Stimulated activated CD8-positive, alpha-beta memory T cell treated with anti-CD3 and anti-CD28 coated beads, Interleukin-4, amount 100 ng/mL, for 24 hours (primary cell): ENCODE results near the gene YTHDC1.
"Not testable (repeated sequence)": the region's sequence is repeated elsewhere in the genome, so short reads cannot be mapped to it uniquely, and the experiment has no call there.

Source experiments
- DNase-seq: peaks from one replicate; pipeline ENCODE4 v3.0.0-alpha.2; 2020; ENCODE audit warnings: low read depth

Gene YTHDC1

GRCh38 chr4:68288393-68288740 lies 61.5 kb downstream of the YTHDC1 start:
- DNase-seq: no peak

GRCh38 chr4:68287704-68288392 lies 62.0 kb downstream of the YTHDC1 start:
- no peak for DNase-seq

DNA sequence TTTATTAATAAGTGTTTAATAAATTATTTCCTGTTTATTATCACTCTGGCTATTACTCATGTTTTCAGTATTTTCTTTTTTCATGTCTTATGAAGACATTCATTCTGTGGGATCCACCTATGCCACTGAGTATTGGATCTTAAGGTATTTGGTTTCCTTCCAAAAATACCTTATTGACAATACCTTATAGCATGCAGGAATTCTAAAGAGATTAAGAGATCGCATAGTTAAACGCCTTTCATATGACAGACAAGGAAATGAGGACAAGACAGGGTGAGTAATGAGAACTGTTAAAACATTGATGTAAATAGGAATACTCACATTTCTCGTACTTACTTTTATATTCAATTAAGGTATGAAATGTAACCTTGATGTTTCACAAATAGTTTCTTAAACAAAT lies 66.2 kb downstream of the YTHDC1 start:
- no peak for DNase-seq

- no peak for DNase-seq
These were observed 66.8 kb downstream of the YTHDC1 start for GRCh38 chr4:68283095-68283494.

- not testable (repeated sequence) for DNase-seq
These were observed 67.8 kb downstream of the YTHDC1 start for GRCh38 chr4:68281796-68282740.

DNA sequence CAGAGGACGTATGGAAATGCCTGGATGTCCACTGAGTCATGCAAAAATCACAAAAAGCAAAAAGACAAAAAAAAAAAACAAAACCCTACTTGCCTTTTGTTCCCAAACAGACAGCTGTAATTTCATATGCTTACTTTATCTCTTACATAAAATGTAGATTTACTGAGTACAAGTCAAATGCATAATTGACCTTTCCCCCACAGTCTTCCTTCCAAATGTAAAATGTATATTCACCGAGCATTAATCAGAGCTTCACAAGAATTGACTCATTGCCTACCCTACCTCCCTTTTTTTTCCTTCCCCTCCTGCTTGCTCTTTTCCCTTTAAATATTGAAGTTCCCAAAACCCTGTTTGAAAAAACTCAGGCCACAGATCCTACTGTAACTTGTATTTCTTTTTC lies 71.9 kb downstream of the YTHDC1 start:
- no peak for DNase-seq

DNA sequence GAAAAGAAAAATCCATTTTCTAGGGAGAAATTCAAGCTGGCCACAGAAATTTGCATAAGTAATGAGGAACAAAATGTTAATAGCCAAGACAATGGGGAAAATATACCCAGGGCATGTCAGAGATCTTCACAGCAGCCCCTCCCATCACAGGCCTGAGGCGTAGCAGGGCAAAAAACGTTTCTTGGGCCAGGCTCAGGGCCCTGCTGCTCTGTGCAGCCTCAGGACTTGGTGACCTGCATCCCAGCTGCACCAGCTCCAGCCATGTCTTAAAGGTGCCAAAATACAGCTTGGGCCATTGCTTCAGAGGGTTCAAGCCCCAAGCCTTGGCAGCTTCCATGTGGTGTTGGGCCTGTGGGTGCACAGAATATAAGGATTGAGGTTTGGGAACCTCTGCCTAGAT lies 72.3 kb downstream of the YTHDC1 start:
- no peak for DNase-seq

- DNase-seq: no peak
These were observed 77.0 kb downstream of the YTHDC1 start for GRCh38 chr4:68272860-68273259.

DNA sequence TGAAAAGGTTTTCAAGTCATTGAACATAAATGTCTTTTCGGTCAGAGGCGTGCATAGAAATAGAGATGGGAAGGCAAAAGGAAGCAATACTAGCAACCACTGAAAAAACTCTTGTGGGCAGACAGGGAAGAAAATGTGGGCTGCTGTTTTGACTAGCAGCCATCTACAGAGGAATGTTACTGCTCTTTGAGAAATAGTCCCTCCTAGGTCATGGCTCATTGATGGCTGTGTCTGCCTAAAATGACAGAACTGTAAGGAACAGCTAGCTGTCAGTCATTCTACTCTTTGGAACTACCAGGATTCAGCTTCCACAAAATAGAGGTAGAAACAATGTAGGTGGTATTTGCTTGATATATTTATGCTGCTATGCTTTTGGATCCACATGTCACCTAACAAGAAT lies 77.5 kb downstream of the YTHDC1 start:
- DNase-seq: no peak

GRCh38 chr4:68271851-68272357 lies 78.0 kb downstream of the YTHDC1 start:
- DNase-seq: no peak

DNA sequence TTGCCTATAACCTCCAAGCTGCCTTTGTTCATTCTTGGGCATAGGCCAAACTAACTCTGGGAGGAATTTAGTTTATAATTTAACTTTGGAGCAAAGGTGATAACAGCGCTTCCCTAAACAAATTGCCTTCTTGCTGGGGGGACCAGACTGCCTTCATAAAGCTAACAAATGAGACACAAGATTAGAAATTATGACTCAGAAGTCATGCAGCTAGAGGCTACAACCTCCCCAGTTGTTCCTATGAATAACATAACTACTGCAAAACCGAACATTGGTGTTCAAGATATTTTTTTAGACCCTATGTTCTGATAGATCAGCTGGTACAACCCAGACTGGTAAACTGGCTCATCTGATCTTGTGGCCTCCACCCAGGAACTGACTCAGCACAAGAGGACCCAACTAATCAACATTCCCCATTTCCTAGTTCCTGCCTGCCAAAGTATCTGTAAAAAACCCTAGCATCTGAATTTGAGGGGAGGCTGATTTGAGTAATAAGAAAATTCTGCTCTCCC lies 82.4 kb downstream of the YTHDC1 start:
- no peak for DNase-seq

DNA sequence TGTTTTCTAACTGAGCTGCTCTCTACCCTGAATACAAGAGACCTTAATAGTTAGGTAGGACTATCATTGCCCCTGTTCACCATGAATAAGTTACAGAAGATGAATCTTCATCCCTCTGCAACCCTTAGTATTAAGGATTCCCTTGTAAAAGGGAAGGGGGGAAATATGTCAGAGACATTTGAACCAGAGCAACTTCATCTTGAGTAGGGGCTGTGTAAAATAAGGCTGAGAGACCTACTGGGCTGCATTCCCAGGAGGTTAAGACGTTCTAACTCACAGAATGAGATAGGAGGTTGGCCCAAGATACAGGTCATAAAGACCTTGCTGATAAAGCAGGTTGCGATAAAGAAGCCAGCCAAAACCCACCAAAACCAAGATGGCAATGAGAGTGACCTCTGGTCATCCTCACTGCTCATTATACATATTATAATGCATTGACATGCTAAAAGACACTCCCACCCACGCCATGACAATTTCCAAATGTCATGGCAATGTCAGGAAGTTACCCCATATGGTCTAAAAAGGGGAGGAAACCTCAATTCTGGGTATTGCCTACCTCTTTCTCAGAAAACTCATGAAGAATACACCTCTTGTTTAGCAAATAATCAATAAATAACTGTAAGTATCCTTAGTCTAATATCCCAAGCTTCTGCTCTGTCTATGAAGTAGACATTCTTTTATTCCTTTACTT lies 84.9 kb downstream of the YTHDC1 start:
- DNase-seq: no peak
